Astrocyte of the spinal cord (primary cell): ENCODE results near the gene SEZ6L.

Experiments
- DNase-seq: peaks from one replicate; pipeline ENCODE4 v3.0.0; 2011; ENCODE audit warnings: low read depth, low spot score
- H3K4me3 ChIP-seq: 2 replicates; pipeline ENCODE4 v1.5.1; 2011; ENCODE audit warnings: low read depth, mild to moderate bottlenecking, low read length, moderate library complexity
- CTCF ChIP-seq: IDR thresholded peaks from 2 replicates; pipeline ENCODE4 v1.5.1; 2012; ENCODE audit warnings: low read depth, mild to moderate bottlenecking, low read length, inconsistent platforms
- in situ Hi-C: cut with HindIII; loops from 2 replicates; pipeline ENCODE4 v1.10.0; 2017; ENCODE audit warnings: low sequenced_read_pairs

SEZ6L gene

DNA sequence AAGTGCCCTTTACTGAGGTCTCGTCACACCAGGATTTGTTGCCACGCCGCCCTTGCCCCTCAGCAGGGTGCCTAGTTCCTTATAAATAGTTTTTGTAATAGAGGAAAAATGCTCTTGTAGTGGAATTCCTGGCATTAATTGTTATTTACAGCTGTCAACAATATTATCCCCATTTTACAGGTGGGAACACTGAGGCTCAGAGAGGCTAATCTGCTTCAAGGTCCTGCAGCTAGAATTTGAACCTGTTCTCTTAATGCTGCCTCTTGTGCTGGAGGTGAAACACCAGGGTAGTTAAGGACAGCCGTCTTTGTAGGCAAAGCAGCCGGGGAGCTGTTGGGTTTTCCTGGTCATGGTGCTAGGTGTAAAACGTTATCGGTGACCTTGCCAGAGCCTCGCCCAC is 159.0 kb downstream of the SEZ6L start:
- in situ Hi-C loops = no loop called here
- H3K4me3 ChIP-seq = no peak overlapping the region
- TF ChIP-seq CTCF = no peak
- DNase-seq = no peak

- DNase-seq = peak; percentile 17
Observed at GRCh38 chr22:26330971-26331625, 161.8 kb downstream of the SEZ6L start.

DNA sequence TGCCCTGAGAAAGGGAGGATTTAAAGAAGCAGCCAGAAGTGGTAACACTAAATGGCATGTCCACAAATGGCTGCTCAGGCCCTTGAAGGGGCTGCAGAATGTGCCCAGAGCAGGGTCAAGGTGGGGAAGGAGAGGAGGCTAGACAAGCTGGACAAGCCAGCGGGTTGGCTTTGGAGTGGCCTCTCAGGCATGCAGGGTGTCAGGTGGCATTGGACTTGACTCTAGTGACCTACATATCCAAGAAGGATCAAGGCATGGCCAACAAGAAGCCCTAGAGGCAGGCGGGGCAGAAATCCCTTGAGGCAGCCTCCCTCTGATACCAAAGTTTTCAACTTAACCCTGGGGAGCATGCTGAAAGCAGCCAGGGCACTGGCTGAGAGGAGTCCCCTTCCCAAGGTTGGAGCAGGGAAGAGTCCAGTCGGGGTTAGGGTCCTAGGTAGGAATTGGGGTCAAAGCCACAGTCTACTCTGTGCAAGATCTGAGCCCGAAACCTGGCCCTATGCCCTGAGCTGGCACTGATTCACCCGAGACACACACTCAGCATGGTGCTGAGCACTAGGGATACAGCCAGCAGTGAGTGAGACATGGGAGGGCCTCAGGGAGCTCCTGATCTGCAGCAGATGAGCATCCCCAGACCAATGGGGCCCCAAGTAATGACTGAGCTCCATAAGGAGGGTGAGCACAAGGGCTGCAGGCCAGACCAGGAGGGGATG is 164.0 kb downstream of the SEZ6L start:
- in situ Hi-C loops = no loop called here
- H3K4me3 ChIP-seq = no peak overlapping the region
- no peak for TF ChIP-seq CTCF
- no peak for DNase-seq

More at GRCh38 chr22:26330971-26331625, 161.8 kb downstream of the SEZ6L start:
- in situ Hi-C loops = no loop called here
- no peak overlapping the region for H3K4me3 ChIP-seq
- TF ChIP-seq CTCF = peak; percentile 88

DNA sequence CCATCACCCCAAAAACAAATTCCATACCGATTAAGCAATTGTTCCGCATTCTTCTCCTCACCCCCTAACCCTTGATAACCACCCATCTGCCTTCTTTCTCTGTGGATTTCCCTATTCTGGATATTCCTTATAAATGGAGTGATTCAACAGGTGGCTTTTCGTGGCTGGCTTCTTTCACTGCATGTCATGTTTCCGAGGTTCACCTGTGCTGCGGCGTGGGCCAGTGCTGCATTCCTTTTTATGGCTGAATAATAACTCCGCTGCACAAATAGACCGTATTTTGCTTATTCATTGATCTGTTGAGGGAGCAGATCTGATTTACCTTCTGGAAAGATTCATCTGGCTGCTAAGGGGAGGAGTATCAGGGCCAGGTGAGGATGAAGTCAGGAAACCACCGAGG is 165.0 kb downstream of the SEZ6L start:
- in situ Hi-C loops = no loop called here
- TF ChIP-seq CTCF = no peak
- DNase-seq = no peak

DNA sequence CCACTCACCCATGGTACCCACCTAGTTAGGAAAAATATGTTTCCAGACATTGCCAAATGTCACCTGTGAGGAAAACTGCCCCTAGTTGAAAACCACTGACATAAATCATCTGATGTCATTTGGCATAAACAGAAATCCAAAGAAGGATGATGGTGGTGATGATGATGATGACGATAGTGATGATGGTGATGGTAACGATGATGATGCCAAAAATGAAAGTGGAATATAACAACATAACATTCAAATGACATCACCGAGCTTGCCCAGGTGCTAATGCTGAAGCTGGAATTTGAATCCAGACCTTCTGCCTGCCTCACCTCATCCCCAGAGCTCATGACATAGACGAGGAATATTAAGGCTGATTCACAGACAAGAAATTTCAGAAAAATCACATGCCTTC is 167.5 kb downstream of the SEZ6L start:
- DNase-seq = no peak
- in situ Hi-C loops = no loop called here
- no peak overlapping the region for H3K4me3 ChIP-seq
- TF ChIP-seq CTCF = no peak

More for the DNA sequence above, 165.0 kb downstream of the SEZ6L start:
- H3K4me3 ChIP-seq = no peak overlapping the region

DNA sequence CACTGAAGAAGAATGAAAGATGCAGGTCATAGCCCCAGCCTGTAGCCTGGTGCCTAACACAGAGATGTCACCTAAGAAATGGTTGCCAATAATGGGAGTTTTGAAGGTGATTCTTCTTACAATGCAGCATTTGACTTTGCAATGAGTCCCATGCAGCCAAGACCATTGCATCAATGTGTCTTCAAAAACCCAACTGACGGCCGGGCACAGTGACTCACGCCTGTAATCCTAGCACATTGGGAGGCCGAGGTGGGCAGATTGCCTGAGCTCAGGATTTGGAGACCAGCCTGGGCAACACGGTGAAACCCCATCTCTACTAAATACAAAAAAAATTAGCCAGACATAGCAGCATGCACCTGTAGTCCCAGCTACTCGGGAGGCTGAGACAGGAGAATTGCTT is 170.5 kb downstream of the SEZ6L start:
- in situ Hi-C loops = no loop called here
- no peak for DNase-seq
- TF ChIP-seq CTCF = no peak

More for the DNA sequence above, 170.5 kb downstream of the SEZ6L start:
- H3K4me3 ChIP-seq = no peak overlapping the region
